Measurements from ENCODE around the gene BRPF1.

The BRPF1 gene

GRCh38 chr3:9721015-9721699 is 10.4 kb upstream of the BRPF1 start:
- DNase-seq (ENCODE audit: low read depth in 1 of 2, low spot score in 1 of 2), result no peak
- TF ChIP-seq GABPA (IDR thresholded peaks at IDR 0.05; ENCODE audit: low read depth) (no peak), CTCF (IDR thresholded peaks at IDR 0.05; ENCODE audit: insufficient read depth, low read length) (no peak), REST (IDR thresholded peaks at IDR 0.05; ENCODE audit: insufficient replicate concordance, low read depth) (no peak), POLR2AphosphoS5 (IDR thresholded peaks at IDR 0.05; ENCODE audit: low read depth) (no peak), SPI1 (IDR thresholded peaks at IDR 0.05; ENCODE audit: borderline replicate concordance, low read depth) (no peak)
- Histone ChIP-seq H3K4me3 (replicated peaks; ENCODE audit: insufficient read depth, low read length) (no peak overlapping the region), H3K27me3 (ENCODE audit: insufficient read depth, poor library complexity, severe bottlenecking) (no peaks in the 10 kb centered on the region), H3K27ac (replicated peaks) (no peak overlapping the region)

GRCh38 chr3:9721700-9722060 is 9.9 kb upstream of the BRPF1 start:
- TF ChIP-seq CTCF (IDR thresholded peaks at IDR 0.05; ENCODE audit: insufficient read depth, low read length) (no peak), SPI1 (IDR thresholded peaks at IDR 0.05; ENCODE audit: borderline replicate concordance, low read depth) (peak; percentile 38; the same call in 1 of the 2 replicates), GABPA (IDR thresholded peaks at IDR 0.05; ENCODE audit: low read depth) (no peak), REST (IDR thresholded peaks at IDR 0.05; ENCODE audit: insufficient replicate concordance, low read depth) (no peak), POLR2AphosphoS5 (IDR thresholded peaks at IDR 0.05; ENCODE audit: low read depth) (no peak)
- peak in 1 of 2 experiments; percentile 39 for DNase-seq (ENCODE audit: low read depth in 1 of 2, low spot score in 1 of 2)
- Histone ChIP-seq H3K27ac (replicated peaks) (peak overlapping the region; percentile 20; the same call in 1 of the 2 replicates), H3K4me3 (replicated peaks; ENCODE audit: insufficient read depth, low read length) (no peak overlapping the region), H3K27me3 (ENCODE audit: insufficient read depth, poor library complexity, severe bottlenecking) (no peaks in the 10 kb centered on the region)

- no peak overlapping the region for H3K4me3 ChIP-seq (replicated peaks; ENCODE audit: insufficient read depth, low read length)
- TF ChIP-seq REST (IDR thresholded peaks at IDR 0.05; ENCODE audit: insufficient replicate concordance, low read depth) (no peak), GABPA (IDR thresholded peaks at IDR 0.05; ENCODE audit: low read depth) (no peak), CTCF (IDR thresholded peaks at IDR 0.05; ENCODE audit: insufficient read depth, low read length) (no peak), SPI1 (IDR thresholded peaks at IDR 0.05; ENCODE audit: borderline replicate concordance, low read depth) (no peak), POLR2AphosphoS5 (IDR thresholded peaks at IDR 0.05; ENCODE audit: low read depth) (no peak)
- H3K27ac ChIP-seq (replicated peaks), result no peak overlapping the region
- DNase-seq (ENCODE audit: low read depth in 1 of 2, low spot score in 1 of 2), result no peak
- H3K27me3 ChIP-seq (ENCODE audit: insufficient read depth, poor library complexity, severe bottlenecking), result no peaks in the 10 kb centered on the region
These were observed 5.6 kb upstream of the BRPF1 start for GRCh38 chr3:9725775-9726515.
